LoVo (cell line): Measurements from ENCODE around the gene PHF20.
"Not testable (repeated sequence)": the region's sequence is repeated elsewhere in the genome, so short reads cannot be mapped to it uniquely, and the experiment has no call there.

Experiments used
- DNase-seq: peaks from one replicate; pipeline ENCODE4 v3.0.0-alpha.2; 2016; ENCODE audit warnings: low spot score

The PHF20 gene

GRCh38 chr20:35885212-35885611 lies 113.4 kb downstream of the PHF20 start:
- no peak for DNase-seq

- DNase-seq: no peak
Observed at GRCh38 chr20:35886537-35886936, 114.7 kb downstream of the PHF20 start.

- DNase-seq: no peak
Observed at GRCh38 chr20:35887393-35888064, 115.7 kb downstream of the PHF20 start.

GRCh38 chr20:35888657-35889056 lies 116.8 kb downstream of the PHF20 start:
- DNase-seq: no peak

GRCh38 chr20:35891375-35891774 lies 119.6 kb downstream of the PHF20 start:
- no peak for DNase-seq

GRCh38 chr20:35892871-35893270 lies 121.1 kb downstream of the PHF20 start:
- DNase-seq: no peak

GRCh38 chr20:35893942-35894341 lies 122.1 kb downstream of the PHF20 start:
- DNase-seq: no peak

GRCh38 chr20:35895516-35895915 lies 123.7 kb downstream of the PHF20 start:
- DNase-seq: not testable (repeated sequence)

GRCh38 chr20:35899064-35899463 lies 127.2 kb downstream of the PHF20 start:
- DNase-seq: no peak

GRCh38 chr20:35901230-35901629 lies 129.4 kb downstream of the PHF20 start:
- DNase-seq: not testable (repeated sequence)

GRCh38 chr20:35901678-35902544 lies 130.1 kb downstream of the PHF20 start:
- no peak for DNase-seq

- no peak for DNase-seq
Observed at GRCh38 chr20:35902545-35902941, 130.7 kb downstream of the PHF20 start.

GRCh38 chr20:35903843-35904242 lies 132.0 kb downstream of the PHF20 start:
- DNase-seq: no peak

- DNase-seq: no peak
Observed at GRCh38 chr20:35904982-35905663, 133.3 kb downstream of the PHF20 start.

- no peak for DNase-seq
Observed at GRCh38 chr20:35907017-35907701, 135.3 kb downstream of the PHF20 start.

GRCh38 chr20:35908007-35908406 lies 136.2 kb downstream of the PHF20 start:
- DNase-seq: no peak

GRCh38 chr20:35909176-35909575 lies 137.4 kb downstream of the PHF20 start:
- DNase-seq: no peak

- DNase-seq: no peak
Observed at GRCh38 chr20:35909796-35910195, 138.0 kb downstream of the PHF20 start.

GRCh38 chr20:35910254-35910653 lies 138.4 kb downstream of the PHF20 start:
- no peak for DNase-seq

- DNase-seq: no peak
Observed at GRCh38 chr20:35912881-35913280, 141.1 kb downstream of the PHF20 start.

GRCh38 chr20:35917077-35917476 lies 145.3 kb downstream of the PHF20 start:
- DNase-seq: no peak

- DNase-seq: no peak
Observed at GRCh38 chr20:35918021-35918420, 146.2 kb downstream of the PHF20 start.
